Loucy (cell line): ENCODE results near the gene NCKAP5.
"Not testable (repeated sequence)": the region's sequence is repeated elsewhere in the genome, so short reads cannot be mapped to it uniquely, and the experiment has no call there.

Source experiments
- H2AFZ ChIP-seq: fragments of 200-600 bp; sonication (generic); 2 replicates; pipeline ENCODE4 v1.6.0; 2016; ENCODE audit warnings: antibody characterized with exemption, mild to moderate bottlenecking, low read length, moderate library complexity
- H3F3A ChIP-seq: fragments of 200-600 bp; 2 replicates; pipeline ENCODE4 v1.6.0; 2016; ENCODE audit warnings: antibody characterized with exemption, low read depth, mild to moderate bottlenecking
- H3K27me3 ChIP-seq: fragments of 200-600 bp; sonication (generic); 2 replicates; pipeline ENCODE4 v1.6.1; 2014; ENCODE audit warnings: low read length, mild to moderate bottlenecking; ENCODE audit not compliant: insufficient read depth, poor library complexity, severe bottlenecking
- H3K36me3 ChIP-seq: fragments of 200-600 bp; sonication (generic); 2 replicates; pipeline ENCODE4 v1.6.1; 2016; ENCODE audit warnings: low read length; ENCODE audit not compliant: insufficient read depth
- H3K4me1 ChIP-seq: fragments of 200-600 bp; sonication (generic); 2 replicates; pipeline ENCODE4 v1.5.1; 2014; ENCODE audit warnings: low read length, mild to moderate bottlenecking; ENCODE audit not compliant: insufficient read depth, poor library complexity, severe bottlenecking
- H3K4me2 ChIP-seq: fragments of 200-600 bp; sonication (generic); 2 replicates; pipeline ENCODE4 v1.6.0; 2014; ENCODE audit warnings: antibody characterized with exemption, low read length, low read depth, mild to moderate bottlenecking; ENCODE audit not compliant: poor library complexity, severe bottlenecking
- H3K4me3 ChIP-seq: fragments of 200-600 bp; sonication (generic); 2 replicates; pipeline ENCODE4 v1.5.1; 2014; ENCODE audit warnings: low read length, mild to moderate bottlenecking, mixed read lengths; ENCODE audit not compliant: poor library complexity, severe bottlenecking
- H3K79me2 ChIP-seq: fragments of 200-600 bp; sonication (generic); 2 replicates; pipeline ENCODE4 v1.6.1; 2014; ENCODE audit warnings: low read length; ENCODE audit not compliant: insufficient read depth
- H3K9ac ChIP-seq: fragments of 200-600 bp; sonication (generic); 2 replicates; pipeline ENCODE4 v1.6.0; 2014; ENCODE audit warnings: mild to moderate bottlenecking, low read depth, low read length, moderate library complexity; ENCODE audit not compliant: poor library complexity, severe bottlenecking
- H3K9me2 ChIP-seq: fragments of 200-600 bp; sonication (generic); replicated peaks from 2 replicates; pipeline ENCODE4 v1.6.1; 2016; ENCODE audit warnings: low read depth, low read length, mixed read lengths
- H3K9me3 ChIP-seq: fragments of 200-600 bp; sonication (generic); 2 replicates; pipeline ENCODE4 v1.6.1; 2014; ENCODE audit warnings: mild to moderate bottlenecking, antibody characterized with exemption, low read length, low read depth; ENCODE audit not compliant: insufficient read depth
- H4K20me1 ChIP-seq: fragments of 200-600 bp; sonication (generic); 2 replicates; pipeline ENCODE4 v1.6.0; 2014; ENCODE audit warnings: antibody characterized with exemption, low read length, mild to moderate bottlenecking; ENCODE audit not compliant: insufficient read depth, poor library complexity, severe bottlenecking
- CTCF ChIP-seq: fragments of 200-600 bp; sonication (generic); conservative IDR thresholded peaks from 2 replicates; pipeline ENCODE4 v1.5.1; 2014; ENCODE audit warnings: mild to moderate bottlenecking, antibody characterized with exemption, low read length
- EZH2phosphoT487 ChIP-seq: fragments of 200-600 bp; IDR thresholded peaks from 2 replicates; pipeline ENCODE4 v1.6.1; 2018; ENCODE audit warnings: antibody characterized with exemption, mild to moderate bottlenecking, moderate library complexity, borderline replicate concordance

Gene NCKAP5

GRCh38 chr2:133475610-133476009, 92.7 kb downstream of the NCKAP5 start:
- Histone ChIP-seq H3K4me1 (no peaks in the 10 kb centered on the region), H3K9ac (no peak overlapping the region), H3K4me2 (no peak overlapping the region), H3K9me2 (no peaks in the 10 kb centered on the region), H4K20me1 (no peaks in the 10 kb centered on the region), H3K27me3 (no peaks in the 10 kb centered on the region), H3K79me2 (no peaks in the 10 kb centered on the region), H3F3A (no peaks in the 10 kb centered on the region), H2AFZ (no peak overlapping the region), H3K4me3 (no peak overlapping the region), H3K9me3 (peaks cover 7% of the 10 kb centered on the region; the same call in 1 of the 2 replicates), H3K36me3 (no peaks in the 10 kb centered on the region)
- TF ChIP-seq CTCF (no peak), EZH2phosphoT487 (no peak)

GRCh38 chr2:133470446-133470845, 97.8 kb downstream of the NCKAP5 start:
- H3K36me3 ChIP-seq, H3K4me1 ChIP-seq, H3K4me3 ChIP-seq, H2AFZ ChIP-seq, H3K27me3 ChIP-seq, H4K20me1 ChIP-seq, H3K79me2 ChIP-seq, H3K9me3 ChIP-seq, H3K4me2 ChIP-seq, H3K9ac ChIP-seq, H3K9me2 ChIP-seq, H3F3A ChIP-seq: not testable (repeated sequence)

GRCh38 chr2:133462811-133463210, 105.5 kb downstream of the NCKAP5 start:
- Histone ChIP-seq H3K27me3 (no peaks in the 10 kb centered on the region), H2AFZ (no peak overlapping the region), H3K79me2 (no peaks in the 10 kb centered on the region), H3K9ac (no peak overlapping the region), H3F3A (no peaks in the 10 kb centered on the region), H4K20me1 (no peaks in the 10 kb centered on the region), H3K9me3 (no peaks in the 10 kb centered on the region; the same call in 1 of the 2 replicates), H3K4me3 (no peak overlapping the region), H3K9me2 (no peaks in the 10 kb centered on the region), H3K4me2 (no peak overlapping the region), H3K36me3 (no peaks in the 10 kb centered on the region), H3K4me1 (no peaks in the 10 kb centered on the region)
- no peak for TF ChIP-seq EZH2phosphoT487
- no peak for TF ChIP-seq CTCF

DNA sequence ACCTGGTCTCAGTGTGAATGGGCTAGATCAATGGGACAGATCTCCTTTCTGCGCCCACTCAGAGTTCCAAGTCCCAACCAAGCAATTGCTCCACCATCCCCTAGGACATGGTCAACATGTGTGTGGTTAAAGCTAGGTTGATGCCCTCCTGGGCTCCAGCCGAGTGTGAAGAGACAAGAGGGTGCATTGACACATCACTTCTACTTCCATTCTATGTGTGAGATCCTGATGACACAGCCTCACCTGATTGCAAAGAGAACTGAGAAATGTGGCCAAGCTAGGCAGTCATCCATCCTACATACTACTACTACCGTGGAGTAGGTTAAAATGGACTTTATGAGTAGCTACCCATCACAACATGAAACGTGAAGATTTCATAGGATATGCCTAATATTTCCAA, 106.8 kb downstream of the NCKAP5 start:
- no peak overlapping the region for H3K9ac ChIP-seq
- no peak overlapping the region for H2AFZ ChIP-seq
- no peaks in the 10 kb centered on the region; the same call in 1 of the 2 replicates for H3K9me3 ChIP-seq
- no peaks in the 10 kb centered on the region for H3K27me3 ChIP-seq
- H3K79me2 ChIP-seq, result no peaks in the 10 kb centered on the region
- H3K4me1 ChIP-seq, result no peaks in the 10 kb centered on the region
- H3K9me2 ChIP-seq, result no peaks in the 10 kb centered on the region
- no peak overlapping the region for H3K4me3 ChIP-seq
- no peak overlapping the region for H3K4me2 ChIP-seq
- H3F3A ChIP-seq, result no peaks in the 10 kb centered on the region
- H4K20me1 ChIP-seq, result no peaks in the 10 kb centered on the region
- H3K36me3 ChIP-seq, result no peaks in the 10 kb centered on the region
- TF ChIP-seq EZH2phosphoT487, result no peak
- no peak for TF ChIP-seq CTCF
